ENCODE measurements around the gene TSN. TPM values are rescaled to one million over a fixed set of nuclear protein-coding genes. Genes with fewer than 3 reads are reported as not detected.

TSN gene
- total RNA-seq, 1 donor from 2014 or later: 56.3 TPM

GRCh38 chr2:121746071-121746578 lies 9.3 kb upstream of the TSN start:
- DNase-seq (ENCODE audit: low spot score): no peak

GRCh38 chr2:121748202-121748601 lies 7.2 kb upstream of the TSN start:
- DNase-seq (ENCODE audit: low spot score): no peak

- no peak for DNase-seq (ENCODE audit: low spot score)
These were observed 607 bp upstream of the TSN start for GRCh38 chr2:121754851-121755236.

- no peak for DNase-seq (ENCODE audit: low spot score)
These were observed 9.3 kb downstream of the TSN start for GRCh38 chr2:121764681-121765228.

GRCh38 chr2:121766624-121767023 lies 11.2 kb downstream of the TSN start:
- no peak for DNase-seq (ENCODE audit: low spot score)

GRCh38 chr2:121768143-121768755 lies 12.8 kb downstream of the TSN start:
- DNase-seq (ENCODE audit: low spot score): no peak

GRCh38 chr2:121771976-121772742 lies 16.7 kb downstream of the TSN start:
- DNase-seq (ENCODE audit: low spot score): no peak

GRCh38 chr2:121774235-121774634 lies 18.8 kb downstream of the TSN start:
- DNase-seq (ENCODE audit: low spot score): no peak

- DNase-seq (ENCODE audit: low spot score): no peak
These were observed 20.9 kb downstream of the TSN start for GRCh38 chr2:121776361-121776760.

- DNase-seq (ENCODE audit: low spot score): no peak
These were observed 21.6 kb downstream of the TSN start for GRCh38 chr2:121776885-121777698.

GRCh38 chr2:121777699-121778058 lies 22.2 kb downstream of the TSN start:
- no peak for DNase-seq (ENCODE audit: low spot score)

- DNase-seq (ENCODE audit: low spot score): no peak
These were observed 23.5 kb downstream of the TSN start for GRCh38 chr2:121778741-121779487.

GRCh38 chr2:121783180-121783579 lies 27.7 kb downstream of the TSN start:
- DNase-seq (ENCODE audit: low spot score): no peak

- no peak for DNase-seq (ENCODE audit: low spot score)
These were observed 33.2 kb downstream of the TSN start for GRCh38 chr2:121788685-121789084.

- DNase-seq (ENCODE audit: low spot score): no peak
These were observed 35.0 kb downstream of the TSN start for GRCh38 chr2:121790276-121790956.

- DNase-seq (ENCODE audit: low spot score): no peak
These were observed 35.8 kb downstream of the TSN start for GRCh38 chr2:121791290-121791689.

GRCh38 chr2:121791801-121792221 lies 36.4 kb downstream of the TSN start:
- DNase-seq (ENCODE audit: low spot score): no peak

GRCh38 chr2:121793816-121794215 lies 38.4 kb downstream of the TSN start:
- no peak for DNase-seq (ENCODE audit: low spot score)

- no peak for DNase-seq (ENCODE audit: low spot score)
These were observed 38.8 kb downstream of the TSN start for GRCh38 chr2:121794233-121794632.

- no peak for DNase-seq (ENCODE audit: low spot score)
These were observed 40.8 kb downstream of the TSN start for GRCh38 chr2:121796239-121796638.

- no peak for DNase-seq (ENCODE audit: low spot score)
These were observed 43.2 kb downstream of the TSN start for GRCh38 chr2:121798617-121799016.
